HUES48 (cell line): Measurements from ENCODE around the gene CLIC3.
A peak's percentile ranks its signal among the peaks of the same experiment; 100 is the strongest.

Source experiments
- H3K27ac ChIP-seq: one replicate; pipeline ENCODE4 v1.7.0; 2013; ENCODE audit warnings: low read depth, low read length, inconsistent platforms
- H3K27me3 ChIP-seq: 2 replicates; pipeline ENCODE4 v1.6.1; 2013; ENCODE audit warnings: mild to moderate bottlenecking, low read length; ENCODE audit not compliant: control insufficient read depth, insufficient read depth
- H3K36me3 ChIP-seq: 2 replicates; pipeline ENCODE4 v1.6.1; 2013; ENCODE audit warnings: low read length; ENCODE audit not compliant: control insufficient read depth, insufficient read depth
- H3K4me1 ChIP-seq: 2 replicates; pipeline ENCODE4 v1.6.1; 2013; ENCODE audit warnings: mild to moderate bottlenecking, low read length; ENCODE audit not compliant: control insufficient read depth, insufficient read depth
- H3K4me3 ChIP-seq: 2 replicates; pipeline ENCODE4 v1.5.1; 2013; ENCODE audit warnings: mild to moderate bottlenecking, low read depth, low read length
- H3K9ac ChIP-seq: 2 replicates; pipeline ENCODE4 v1.6.1; 2013; ENCODE audit warnings: mild to moderate bottlenecking, low read depth, low read length, moderate library complexity
- H3K9me3 ChIP-seq: 2 replicates; pipeline ENCODE4 v1.6.1; 2013; ENCODE audit warnings: low read length; ENCODE audit not compliant: control insufficient read depth, insufficient read depth

The CLIC3 gene, protein sequence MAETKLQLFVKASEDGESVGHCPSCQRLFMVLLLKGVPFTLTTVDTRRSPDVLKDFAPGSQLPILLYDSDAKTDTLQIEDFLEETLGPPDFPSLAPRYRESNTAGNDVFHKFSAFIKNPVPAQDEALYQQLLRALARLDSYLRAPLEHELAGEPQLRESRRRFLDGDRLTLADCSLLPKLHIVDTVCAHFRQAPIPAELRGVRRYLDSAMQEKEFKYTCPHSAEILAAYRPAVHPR

GRCh38 chr9:136996361-136997292 lies at the start of gene CLIC3:
TSS of gene CLIC3 (minus strand) at chr9:136996568. CDS start at chr9:136996543, 25 bp downstream.
- Histone ChIP-seq H3K36me3 (0 out of 2 replicates have a peak, but pooled peaks cover 7% of the 10 kb centered on the region), H3K27me3 (peaks cover 35% of the 10 kb centered on the region), H3K4me3 (peak within 1 kb of the TSS; percentile 23; the same call in 1 of the 2 replicates), H3K9me3 (no peaks in the 10 kb centered on the region), H3K4me1 (peaks cover 6% of the 10 kb centered on the region; the same call in 1 of the 2 replicates), H3K27ac (no peak within 1 kb of the TSS), H3K9ac (no peak within 1 kb of the TSS)

DNA sequence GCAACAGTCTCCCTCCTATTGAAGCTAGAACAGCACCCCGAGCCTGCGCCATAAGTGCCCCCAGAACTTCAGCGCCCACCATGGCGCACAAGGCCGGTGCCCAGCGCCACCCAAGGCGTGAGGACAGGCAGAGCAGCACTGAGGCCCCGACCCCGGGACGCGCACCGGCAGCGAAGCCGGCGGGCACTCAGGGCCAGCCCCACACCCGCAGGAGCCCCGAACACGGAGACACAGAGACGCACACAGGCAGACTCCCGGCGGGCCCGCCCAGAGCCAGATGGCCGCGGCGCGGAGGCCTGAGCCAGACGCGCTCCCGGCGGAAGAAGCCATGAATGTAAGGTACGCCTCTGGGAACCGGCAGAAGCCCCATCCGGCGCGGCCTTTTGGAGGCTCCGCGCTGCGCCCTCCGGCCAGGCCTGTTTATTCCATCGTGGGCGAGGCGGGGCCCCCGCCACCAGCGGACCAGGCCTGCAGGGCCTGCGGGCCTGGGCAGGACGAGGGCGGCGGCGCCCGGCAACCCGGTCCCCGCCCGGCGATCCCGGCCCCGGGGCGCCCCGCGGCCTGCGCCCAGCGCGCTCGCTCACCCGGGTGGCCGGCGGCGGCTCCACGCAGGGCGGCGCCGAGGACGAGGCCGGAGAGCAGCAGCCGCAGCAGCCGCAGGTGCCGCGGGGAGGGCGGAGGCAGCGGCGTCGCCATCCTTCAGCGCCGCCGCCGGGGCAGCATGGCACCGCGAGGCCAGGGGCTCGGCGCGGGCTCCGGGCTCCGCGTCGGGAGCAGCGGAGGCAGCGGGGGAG lies 49.1 kb upstream of the CLIC3 start:
- Histone ChIP-seq H3K36me3 (no peaks in the 10 kb centered on the region), H3K27ac (no peak overlapping the region), H3K9me3 (no peaks in the 10 kb centered on the region), H3K4me3 (peak overlapping the region; percentile 65), H3K27me3 (peaks cover 44% of the 10 kb centered on the region), H3K4me1 (0 out of 2 replicates have a peak, but pooled peaks cover 3% of the 10 kb centered on the region), H3K9ac (no peak overlapping the region)

DNA sequence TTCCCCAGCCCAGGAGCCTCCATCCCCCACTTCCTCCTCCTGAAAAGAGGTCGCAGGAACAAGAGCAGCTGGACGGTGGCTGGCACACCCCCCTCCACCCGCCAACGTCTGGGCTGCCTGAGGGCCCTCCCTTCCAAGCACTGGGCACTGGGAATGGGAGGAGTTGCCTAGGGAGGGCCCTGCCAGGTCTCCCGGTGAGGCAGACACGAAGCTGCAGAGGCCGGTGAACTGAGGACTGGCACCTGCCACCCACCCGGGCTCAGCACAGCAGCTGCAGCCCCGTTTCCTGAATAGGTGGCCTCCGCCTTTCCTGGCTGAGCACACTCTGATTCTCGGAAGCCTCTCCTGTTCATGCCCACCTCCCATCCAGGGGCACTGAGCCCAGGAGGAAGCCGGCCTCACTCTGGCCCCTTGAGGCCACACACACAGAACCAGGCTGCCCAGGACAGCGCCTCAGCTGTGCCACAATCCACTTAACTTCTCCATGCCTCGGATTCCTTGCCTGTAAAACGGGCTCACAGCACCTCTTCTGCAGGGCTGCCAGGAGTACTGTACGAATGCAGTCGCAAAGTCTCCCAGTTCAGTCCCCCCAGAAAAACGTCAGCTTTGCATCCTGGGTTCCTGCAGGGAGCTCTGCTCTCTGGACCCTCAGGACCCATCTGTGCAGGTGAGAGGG lies 48.3 kb upstream of the CLIC3 start:
- 0 out of 2 replicates have a peak, but pooled peaks cover 3% of the 10 kb centered on the region for H3K4me1 ChIP-seq
- peaks cover 36% of the 10 kb centered on the region for H3K27me3 ChIP-seq
- H3K27ac ChIP-seq, result no peak overlapping the region
- peaks cover 3% of the 10 kb centered on the region for H3K36me3 ChIP-seq
- no peaks in the 10 kb centered on the region for H3K9me3 ChIP-seq
- peak overlapping the region; percentile 65 for H3K4me3 ChIP-seq
- H3K9ac ChIP-seq, result no peak overlapping the region

- Histone ChIP-seq H3K27me3 (peaks cover 30% of the 10 kb centered on the region), H3K4me3 (no peak overlapping the region), H3K36me3 (peaks cover 9% of the 10 kb centered on the region), H3K9ac (no peak overlapping the region), H3K4me1 (0 out of 2 replicates have a peak, but pooled peaks cover 3% of the 10 kb centered on the region), H3K27ac (no peak overlapping the region), H3K9me3 (no peaks in the 10 kb centered on the region)
Measured at GRCh38 chr9:137044037-137044436, 47.7 kb upstream of the CLIC3 start.

DNA sequence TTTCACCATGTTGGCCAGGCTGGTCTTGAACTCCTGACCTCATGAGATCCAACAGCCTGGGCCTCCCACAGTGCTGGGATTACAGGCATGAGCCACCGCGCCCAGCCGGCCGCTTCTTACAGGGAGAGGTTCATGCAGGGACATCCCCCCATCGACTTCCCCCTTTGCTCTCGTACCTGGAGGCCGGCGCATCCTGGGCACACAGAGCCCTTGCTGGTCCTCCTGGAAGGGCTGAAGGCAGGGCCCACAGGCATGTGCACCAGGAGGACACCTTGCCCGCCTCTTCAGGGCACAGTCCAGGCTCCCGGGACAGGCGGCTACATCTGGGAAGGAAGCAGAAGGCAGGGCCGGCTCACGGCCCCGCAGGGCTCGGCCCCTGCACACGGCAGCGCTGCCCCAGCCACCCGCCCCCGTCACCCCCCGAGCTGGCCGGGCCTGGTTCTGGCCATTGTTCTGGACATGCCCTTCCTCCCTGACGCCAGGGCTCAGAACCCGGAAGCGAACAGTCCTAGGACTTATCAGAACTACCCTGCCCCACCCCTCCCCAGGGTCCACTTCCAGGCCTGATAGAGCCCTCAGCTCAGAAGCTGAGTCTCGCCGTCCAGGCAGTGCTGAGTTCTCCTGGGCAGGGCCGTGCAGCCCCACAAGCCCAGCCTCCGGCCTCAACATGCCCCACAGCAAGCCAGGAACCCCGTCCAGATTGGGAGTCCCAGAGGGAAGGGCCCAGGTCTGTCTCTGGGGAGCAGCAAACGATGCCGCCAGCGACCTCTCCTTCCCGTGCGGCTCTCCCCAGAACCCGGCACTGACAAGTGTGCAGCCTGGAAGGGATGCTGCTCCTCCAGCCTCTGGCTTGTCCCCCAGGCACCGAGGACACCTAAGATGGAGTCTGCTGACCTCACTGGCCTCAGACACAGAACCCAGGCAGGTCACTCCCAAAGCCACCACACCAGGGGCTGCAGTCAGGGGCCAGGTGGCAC lies 46.7 kb upstream of the CLIC3 start:
- Histone ChIP-seq H3K4me1 (0 out of 2 replicates have a peak, but pooled peaks cover 3% of the 10 kb centered on the region), H3K27me3 (peaks cover 26% of the 10 kb centered on the region), H3K4me3 (no peak overlapping the region)

DNA sequence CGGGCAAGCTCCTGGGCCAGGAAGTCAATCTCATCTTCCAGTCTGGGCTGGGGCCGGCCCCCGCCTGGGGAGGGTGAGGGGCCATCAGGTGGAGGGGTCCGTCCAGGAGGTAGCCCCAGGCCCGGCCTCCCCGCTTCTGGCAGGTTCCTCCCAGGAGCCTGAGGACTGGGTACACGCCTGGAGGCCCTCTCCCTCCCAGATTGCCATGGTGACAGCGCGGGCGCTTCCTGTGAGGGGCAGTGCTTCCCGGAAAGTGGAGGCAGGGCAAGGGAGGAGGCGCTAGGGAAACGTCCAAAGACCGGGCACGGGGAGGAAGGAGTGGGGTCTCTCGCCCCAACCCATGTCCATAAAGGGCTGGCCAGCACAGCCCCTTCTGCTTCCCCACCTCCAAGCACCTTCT lies 44.8 kb upstream of the CLIC3 start:
- 0 out of 2 replicates have a peak, but pooled peaks cover 3% of the 10 kb centered on the region for H3K4me1 ChIP-seq
- no peaks in the 10 kb centered on the region for H3K9me3 ChIP-seq
- no peak overlapping the region for H3K27ac ChIP-seq
- no peak overlapping the region for H3K4me3 ChIP-seq
- H3K9ac ChIP-seq, result no peak overlapping the region
- H3K36me3 ChIP-seq, result peaks cover 11% of the 10 kb centered on the region
- peaks cover 11% of the 10 kb centered on the region for H3K27me3 ChIP-seq

More for the DNA sequence above, 46.7 kb upstream of the CLIC3 start:
- peaks cover 11% of the 10 kb centered on the region for H3K36me3 ChIP-seq
- no peak overlapping the region for H3K9ac ChIP-seq
- no peaks in the 10 kb centered on the region for H3K9me3 ChIP-seq
- H3K27ac ChIP-seq, result no peak overlapping the region

DNA sequence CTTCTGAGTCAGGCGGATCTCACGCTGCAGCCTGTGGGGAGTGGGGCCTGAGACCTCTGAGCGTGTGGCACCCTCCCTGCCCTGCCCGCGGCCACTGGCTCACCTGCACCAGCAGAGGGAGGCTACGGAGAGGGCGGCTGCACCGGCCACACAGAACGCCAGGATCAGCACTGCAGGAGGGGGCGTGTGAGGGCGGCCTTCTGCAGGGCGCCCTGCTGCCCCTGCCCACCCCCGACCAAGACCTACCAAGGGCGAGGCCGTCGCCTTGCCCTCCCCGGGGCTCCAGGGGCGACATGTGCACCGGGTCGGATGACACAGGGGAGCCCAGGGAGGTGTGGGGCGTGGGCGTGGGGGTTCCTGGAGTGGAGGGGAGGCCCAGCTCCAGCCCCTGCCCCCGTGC lies 44.2 kb upstream of the CLIC3 start:
- H3K9ac ChIP-seq, result no peak overlapping the region
- H3K4me3 ChIP-seq, result no peak overlapping the region
- 0 out of 2 replicates have a peak, but pooled peaks cover 3% of the 10 kb centered on the region for H3K4me1 ChIP-seq
- no peak overlapping the region for H3K27ac ChIP-seq
- peaks cover 11% of the 10 kb centered on the region for H3K27me3 ChIP-seq
- H3K36me3 ChIP-seq, result peaks cover 11% of the 10 kb centered on the region
- H3K9me3 ChIP-seq, result no peaks in the 10 kb centered on the region

DNA sequence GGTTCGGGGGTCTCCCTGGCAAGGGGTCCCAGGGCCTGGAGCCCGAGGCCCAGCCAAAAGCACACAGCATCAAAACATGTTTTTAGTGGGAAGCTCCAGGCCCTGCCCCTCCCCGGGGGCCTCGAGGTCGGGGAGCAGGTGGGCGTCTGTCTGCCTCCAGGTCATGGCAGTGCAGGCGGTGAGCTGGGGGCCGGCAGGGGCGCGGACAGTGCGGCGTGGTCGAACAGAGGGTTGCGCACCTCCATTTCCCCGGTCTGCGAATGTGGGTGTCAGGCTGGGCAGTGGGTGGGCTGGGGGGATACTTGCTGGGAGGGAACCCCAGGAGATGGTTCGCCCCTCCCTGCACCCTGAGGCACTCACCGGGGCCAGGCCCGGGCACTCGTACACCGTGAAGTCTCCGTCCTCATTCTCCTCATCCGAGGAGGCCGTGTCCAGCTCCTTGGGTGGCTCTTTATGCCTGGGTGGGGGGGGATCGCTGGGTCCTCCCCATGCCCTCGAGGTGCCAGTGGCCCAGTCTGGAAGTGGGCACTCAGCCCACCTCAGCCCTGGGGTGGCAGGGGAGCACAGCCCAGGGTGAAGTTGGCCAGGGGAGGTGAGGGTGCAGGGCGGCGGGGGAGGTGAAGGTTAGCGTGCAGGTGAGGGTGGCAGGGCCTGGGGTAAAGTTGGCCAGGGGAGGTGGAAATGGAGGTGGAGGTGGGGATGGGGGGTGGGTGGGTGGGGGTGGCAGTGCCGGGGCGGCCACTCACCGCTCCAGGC lies 43.4 kb upstream of the CLIC3 start:
- Histone ChIP-seq H3K9me3 (no peaks in the 10 kb centered on the region), H3K27me3 (peaks cover 4% of the 10 kb centered on the region), H3K27ac (no peak overlapping the region), H3K36me3 (peaks cover 11% of the 10 kb centered on the region), H3K4me1 (0 out of 2 replicates have a peak, but pooled peaks cover under 1% of the 10 kb centered on the region), H3K4me3 (no peak overlapping the region), H3K9ac (no peak overlapping the region)

- no peaks in the 10 kb centered on the region for H3K4me1 ChIP-seq
- H3K9me3 ChIP-seq, result no peaks in the 10 kb centered on the region
- no peaks in the 10 kb centered on the region for H3K27me3 ChIP-seq
- H3K36me3 ChIP-seq, result peaks cover 11% of the 10 kb centered on the region
- no peak overlapping the region for H3K9ac ChIP-seq
- H3K4me3 ChIP-seq, result no peak overlapping the region
- H3K27ac ChIP-seq, result no peak overlapping the region
Measured at GRCh38 chr9:137038916-137039315, 42.5 kb upstream of the CLIC3 start.
